ENCODE results near the gene OTUD3.

- TF ChIP-seq CTCF (IDR thresholded peaks at IDR 0.05) (no peak), POLR2A (IDR thresholded peaks at IDR 0.05) (no peak)
Measured at GRCh38 chr1:19892628-19893168, 10.5 kb downstream of the OTUD3 start.
